ENCODE results near the gene CADPS.

DNA sequence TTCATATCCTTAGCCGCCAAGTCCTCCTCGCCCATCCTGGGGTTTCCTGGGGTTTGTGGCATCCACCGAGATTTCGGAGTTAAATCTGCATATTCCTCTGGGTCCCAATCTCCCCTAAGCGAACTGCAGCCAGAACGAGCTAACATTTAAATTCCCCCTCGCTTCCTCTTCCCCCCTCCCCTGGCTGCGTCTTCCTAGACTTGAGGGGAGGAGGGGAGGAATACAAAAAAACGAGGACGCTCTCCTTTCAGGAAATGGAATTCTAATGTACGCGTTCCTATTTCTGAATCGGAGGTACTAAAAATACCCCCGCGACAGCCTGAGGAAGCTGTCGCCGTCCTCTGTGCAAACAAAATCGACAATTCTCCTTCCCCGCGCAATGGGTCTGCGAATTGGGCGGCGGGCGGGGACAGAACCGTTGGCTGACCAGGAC, 507.4 kb downstream of the CADPS start:
- no peak for TF ChIP-seq SMC3 (IDR thresholded peaks at IDR 0.05)
- TF ChIP-seq, protein P1, sequence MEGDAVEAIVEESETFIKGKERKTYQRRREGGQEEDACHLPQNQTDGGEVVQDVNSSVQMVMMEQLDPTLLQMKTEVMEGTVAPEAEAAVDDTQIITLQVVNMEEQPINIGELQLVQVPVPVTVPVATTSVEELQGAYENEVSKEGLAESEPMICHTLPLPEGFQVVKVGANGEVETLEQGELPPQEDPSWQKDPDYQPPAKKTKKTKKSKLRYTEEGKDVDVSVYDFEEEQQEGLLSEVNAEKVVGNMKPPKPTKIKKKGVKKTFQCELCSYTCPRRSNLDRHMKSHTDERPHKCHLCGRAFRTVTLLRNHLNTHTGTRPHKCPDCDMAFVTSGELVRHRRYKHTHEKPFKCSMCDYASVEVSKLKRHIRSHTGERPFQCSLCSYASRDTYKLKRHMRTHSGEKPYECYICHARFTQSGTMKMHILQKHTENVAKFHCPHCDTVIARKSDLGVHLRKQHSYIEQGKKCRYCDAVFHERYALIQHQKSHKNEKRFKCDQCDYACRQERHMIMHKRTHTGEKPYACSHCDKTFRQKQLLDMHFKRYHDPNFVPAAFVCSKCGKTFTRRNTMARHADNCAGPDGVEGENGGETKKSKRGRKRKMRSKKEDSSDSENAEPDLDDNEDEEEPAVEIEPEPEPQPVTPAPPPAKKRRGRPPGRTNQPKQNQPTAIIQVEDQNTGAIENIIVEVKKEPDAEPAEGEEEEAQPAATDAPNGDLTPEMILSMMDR (IDR thresholded peaks at IDR 0.05) = no peak
- TF ChIP-seq RAD21 (conservative IDR thresholded peaks at IDR 0.05 in 1 of 2, IDR thresholded peaks at IDR 0.05 in 1 of 2) = no peak
- TF ChIP-seq EP300 (IDR thresholded peaks at IDR 0.05) = no peak
- no peak for TF ChIP-seq CEBPB (IDR thresholded peaks at IDR 0.05)
- no peak for TF ChIP-seq ZNF302 (CRISPR knock-in tag; IDR thresholded peaks at IDR 0.05)
- TF ChIP-seq ZSCAN20 (CRISPR knock-in tag; IDR thresholded peaks at IDR 0.05) = no peak
- no peak for TF ChIP-seq JUN (IDR thresholded peaks at IDR 0.05)
- TF ChIP-seq BHLHE40 (IDR thresholded peaks at IDR 0.05; ENCODE audit: low read depth, low read length) = no peak
- no peak for TF ChIP-seq CHD2 (IDR thresholded peaks at IDR 0.05; ENCODE audit: low read length, partially characterized antibody)
- no peak for TF ChIP-seq POLR2A (IDR thresholded peaks at IDR 0.05; ENCODE audit: low read length)

Data from A549 (cell line).